Activated CD4-positive, alpha-beta T cell treated with anti-CD3 and anti-CD28 coated beads, Interleukin-2, amount 50 U/mL, for 48 hours (primary cell): ENCODE data around the gene TVP23B.
"Not testable (repeated sequence)": the region's sequence is repeated elsewhere in the genome, so short reads cannot be mapped to it uniquely, and the experiment has no call there.

Experiments
- DNase-seq, 2 experiments: peaks; one replicate each; pipeline ENCODE4 v3.0.0-alpha.2; 2020

The TVP23B gene

GRCh38 chr17:18794841-18795240 lies 13.9 kb downstream of the TVP23B start:
- DNase-seq = not testable (repeated sequence)

- not testable (repeated sequence) for DNase-seq
Observed at GRCh38 chr17:18796887-18797286, 15.9 kb downstream of the TVP23B start.

GRCh38 chr17:18803458-18804245 lies 22.7 kb downstream of the TVP23B start:
- DNase-seq = not testable (repeated sequence)

GRCh38 chr17:18815924-18816323 lies 34.9 kb downstream of the TVP23B start:
- DNase-seq = not testable (repeated sequence)

- peak in 1 of 2 experiments; percentile 27 for DNase-seq
Observed at GRCh38 chr17:18816489-18817371, 35.7 kb downstream of the TVP23B start.

GRCh38 chr17:18821430-18821829 lies 40.4 kb downstream of the TVP23B start:
- DNase-seq = not testable (repeated sequence)

GRCh38 chr17:18827613-18828012 lies 46.6 kb downstream of the TVP23B start:
- DNase-seq = not testable (repeated sequence)

GRCh38 chr17:18848501-18848900 lies 67.5 kb downstream of the TVP23B start:
- DNase-seq = no peak

GRCh38 chr17:18850679-18851078 lies 69.7 kb downstream of the TVP23B start:
- no peak for DNase-seq

GRCh38 chr17:18851201-18851600 lies 70.2 kb downstream of the TVP23B start:
- no peak for DNase-seq

- DNase-seq = no peak
Observed at GRCh38 chr17:18854956-18855355, 74.0 kb downstream of the TVP23B start.

- DNase-seq = peak; percentile 85 to 90
Observed at GRCh38 chr17:18855831-18856569, 75.0 kb downstream of the TVP23B start.
